Activated CD4-positive, alpha-beta T cell treated with anti-CD3 and anti-CD28 coated beads for 36 hours (primary cell): Measurements from ENCODE around the gene GDF15. TPM values are rescaled to one million over a fixed set of nuclear protein-coding genes. Genes with fewer than 3 reads are reported as not detected.
"Not testable (repeated sequence)": the region's sequence is repeated elsewhere in the genome, so short reads cannot be mapped to it uniquely, and the experiment has no call there.

Source experiments
- ATAC-seq: fragments of 200-7000 bp; cut with Tn5 transposase; one replicate; pipeline ENCODE4 v1.10.0; 2021; ENCODE audit warnings: mild to moderate bottlenecking, moderate library complexity
- CTCF ChIA-PET: fragments of 350-600 bp; sonication (Branson Sonifier 250); formaldehyde crosslinking; loops from one replicate; lab custom pipeline; 2021; ENCODE audit warnings: antibody characterized with exemption; lab: Charles Lee
- POLR2A ChIA-PET: fragments of 350-600 bp; sonication (Branson Sonifier 250); formaldehyde crosslinking; loops from one replicate; lab custom pipeline; 2021; ENCODE audit warnings: antibody characterized with exemption, inconsistent platforms; lab: Charles Lee
- DNase-seq: peaks from one replicate; pipeline ENCODE4 v3.0.0-alpha.2; 2020
- H3K27ac Mint-ChIP-seq: one replicate; pipeline ENCODE4 v1.8.0; 2021; ENCODE audit warnings: mixed read lengths
- H3K27me3 Mint-ChIP-seq: one replicate; pipeline ENCODE4 v1.8.0; 2021; ENCODE audit warnings: mixed read lengths
- H3K36me3 Mint-ChIP-seq: one replicate; pipeline ENCODE4 v1.8.0; 2021; ENCODE audit warnings: low read depth, mixed read lengths
- H3K4me1 Mint-ChIP-seq: one replicate; pipeline ENCODE4 v1.8.0; 2021; ENCODE audit warnings: mixed read lengths
- H3K4me3 Mint-ChIP-seq: one replicate; pipeline ENCODE4 v1.8.0; 2021; ENCODE audit warnings: mild to moderate bottlenecking, moderate library complexity, mixed read lengths
- H3K9me3 Mint-ChIP-seq: one replicate; pipeline ENCODE4 v1.8.0; 2021; ENCODE audit warnings: low read depth, mixed read lengths
- intact Hi-C, 2 experiments: fragments of 100-400 bp; cut with DNase I in 1 of 2; cut with micrococcal nuclease in 1 of 2; formaldehyde crosslinking; loops; one replicate each; pipeline versions ENCODE4 v1.14.2 to v1.15.1; 2022 to 2024; cut with DNase I, micrococcal nuclease
- total RNA-seq, 2 experiments: library from RNA; stranded (reverse); gene quantifications; one replicate each; pipeline ENCODE4 v1.2.3, GENCODE V29; 2021

GDF15 gene
- total RNA-seq, 2 experiments from 2014 or later, result not detected

- CTCF ChIA-PET, result interaction anchor here (0.6 to 4.7 kb wide), 4 partner anchors 23 to 86 kb away, joined by 3 to 21 read pairs (median 4); no protein-coding TSS in a partner anchor
- H3K4me1 Mint-ChIP-seq, H3K27ac Mint-ChIP-seq, ATAC-seq, POLR2A ChIA-PET, H3K27me3 Mint-ChIP-seq, H3K9me3 Mint-ChIP-seq, H3K4me3 Mint-ChIP-seq, intact Hi-C loops, DNase-seq: not testable (repeated sequence)
- H3K36me3 Mint-ChIP-seq, result peaks cover 30% of the 10 kb centered on the region
These were observed 21.6 kb upstream of the GDF15 start for GRCh38 chr19:18364277-18364825.

GRCh38 chr19:18364826-18365528 lies 21.0 kb upstream of the GDF15 start:
- H3K36me3 Mint-ChIP-seq, result peaks cover 27% of the 10 kb centered on the region
- no peaks in the 10 kb centered on the region for H3K9me3 Mint-ChIP-seq
- POLR2A ChIA-PET, result no interaction called here
- ATAC-seq (no peak), DNase-seq (no peak)
- H3K4me1 Mint-ChIP-seq, result peaks cover 8% of the 10 kb centered on the region
- no peaks in the 10 kb centered on the region for H3K27me3 Mint-ChIP-seq
- peak overlapping the region; percentile 67 for H3K27ac Mint-ChIP-seq
- intact Hi-C loops, result no loop called here
- no peak overlapping the region for H3K4me3 Mint-ChIP-seq
- CTCF ChIA-PET, result interaction anchor here (0.6 to 4.7 kb wide), 5 partner anchors 23 to 415 kb away, joined by 3 to 21 read pairs (median 3); no protein-coding TSS in a partner anchor

GRCh38 chr19:18366021-18366435 lies 19.9 kb upstream of the GDF15 start:
- no peak overlapping the region for H3K4me3 Mint-ChIP-seq
- ChIA-PET CTCF (interaction anchor here (0.6 to 4.7 kb wide), 2 partner anchors 22 to 286 kb away, joined by 3 to 21 read pairs; no protein-coding TSS in a partner anchor), POLR2A (no interaction called here)
- H3K4me1 Mint-ChIP-seq, result peaks cover 8% of the 10 kb centered on the region
- intact Hi-C loops, result no loop called here
- H3K27me3 Mint-ChIP-seq, result no peaks in the 10 kb centered on the region
- DNase-seq (no peak), ATAC-seq (no peak)
- H3K27ac Mint-ChIP-seq, result no peak overlapping the region
- peaks cover 26% of the 10 kb centered on the region for H3K36me3 Mint-ChIP-seq
- H3K9me3 Mint-ChIP-seq, result no peaks in the 10 kb centered on the region

- ATAC-seq, result no peak
- peaks cover 3% of the 10 kb centered on the region for H3K27me3 Mint-ChIP-seq
- no peak for DNase-seq
- ChIA-PET CTCF (interaction anchor here (0.8 kb wide), 1 partner anchor 19 kb away, joined by 4 read pairs; no protein-coding TSS in a partner anchor), POLR2A (no interaction called here)
- intact Hi-C loops, result no loop called here
- H3K36me3 Mint-ChIP-seq, result peaks cover 15% of the 10 kb centered on the region
- H3K4me3 Mint-ChIP-seq, result no peak overlapping the region
- no peak overlapping the region for H3K27ac Mint-ChIP-seq
- no peaks in the 10 kb centered on the region for H3K9me3 Mint-ChIP-seq
- H3K4me1 Mint-ChIP-seq, result peaks cover 9% of the 10 kb centered on the region
These were observed 17.3 kb upstream of the GDF15 start for GRCh38 chr19:18368504-18369222.

- POLR2A ChIA-PET, result no interaction called here
- Mint-ChIP-seq H3K27ac (peak overlapping the region; percentile 48), H3K4me3 (no peak overlapping the region), H3K27me3 (peaks cover 6% of the 10 kb centered on the region), H3K4me1 (peaks cover 8% of the 10 kb centered on the region), H3K36me3 (no peaks in the 10 kb centered on the region), H3K9me3 (no peaks in the 10 kb centered on the region)
- CTCF ChIA-PET, result no interaction called here
- DNase-seq, result no peak
- no peak for ATAC-seq
- intact Hi-C loops, result no loop called here
These were observed 12.5 kb upstream of the GDF15 start for GRCh38 chr19:18373407-18373891.

- no peaks in the 10 kb centered on the region for H3K9me3 Mint-ChIP-seq
- ATAC-seq (peak; percentile 84), DNase-seq (peak; percentile 73)
- H3K27me3 Mint-ChIP-seq, result peaks cover 6% of the 10 kb centered on the region
- intact Hi-C loops, result no loop called here
- CTCF ChIA-PET, result no interaction called here
- no peak overlapping the region for H3K4me3 Mint-ChIP-seq
- H3K36me3 Mint-ChIP-seq, result no peaks in the 10 kb centered on the region
- POLR2A ChIA-PET, result interaction anchor here (0.6 kb wide), 1 partner anchor 198 kb away, joined by 3 read pairs; the partner anchor contains the start of gene UBA52
- H3K27ac Mint-ChIP-seq, result peak overlapping the region; percentile 48
- H3K4me1 Mint-ChIP-seq, result peaks cover 8% of the 10 kb centered on the region
These were observed 11.9 kb upstream of the GDF15 start for GRCh38 chr19:18373892-18374629.

GRCh38 chr19:18377026-18377425 lies 8.9 kb upstream of the GDF15 start:
- no peaks in the 10 kb centered on the region for H3K9me3 Mint-ChIP-seq
- no peak overlapping the region for H3K4me3 Mint-ChIP-seq
- DNase-seq (no peak), ATAC-seq (no peak)
- peaks cover 6% of the 10 kb centered on the region for H3K27me3 Mint-ChIP-seq
- H3K27ac Mint-ChIP-seq, result no peak overlapping the region
- intact Hi-C loops, result no loop called here
- no peaks in the 10 kb centered on the region for H3K36me3 Mint-ChIP-seq
- POLR2A ChIA-PET, result no interaction called here
- peaks cover 8% of the 10 kb centered on the region for H3K4me1 Mint-ChIP-seq
- CTCF ChIA-PET, result no interaction called here

- no peak overlapping the region for H3K27ac Mint-ChIP-seq
- H3K36me3 Mint-ChIP-seq, result no peaks in the 10 kb centered on the region
- no peaks in the 10 kb centered on the region for H3K9me3 Mint-ChIP-seq
- no peak for DNase-seq
- intact Hi-C loops, result no loop called here
- no peaks in the 10 kb centered on the region for H3K4me1 Mint-ChIP-seq
- ChIA-PET POLR2A (no interaction called here), CTCF (interaction anchor here (0.6 to 1.4 kb wide), 6 partner anchors 8 to 48 kb away, joined by 3 to 6 read pairs (median 3); no protein-coding TSS in a partner anchor)
- H3K4me3 Mint-ChIP-seq, result no peak overlapping the region
- no peak for ATAC-seq
- peaks cover 7% of the 10 kb centered on the region for H3K27me3 Mint-ChIP-seq
These were observed 5.9 kb upstream of the GDF15 start for GRCh38 chr19:18379803-18380747.

- H3K36me3 Mint-ChIP-seq, result no peaks in the 10 kb centered on the region
- peaks cover 14% of the 10 kb centered on the region for H3K27me3 Mint-ChIP-seq
- CTCF ChIA-PET, result interaction anchor here (0.7 to 1.4 kb wide), 3 partner anchors 12 to 44 kb away, joined by 3 to 6 read pairs (median 3); no protein-coding TSS in a partner anchor
- DNase-seq (no peak), ATAC-seq (no peak)
- intact Hi-C loops, result no loop called here
- POLR2A ChIA-PET, result no interaction called here
- no peaks in the 10 kb centered on the region for H3K9me3 Mint-ChIP-seq
- H3K27ac Mint-ChIP-seq, result no peak overlapping the region
- H3K4me1 Mint-ChIP-seq, result no peaks in the 10 kb centered on the region
- H3K4me3 Mint-ChIP-seq, result no peak overlapping the region
These were observed 5.1 kb upstream of the GDF15 start for GRCh38 chr19:18380843-18381242.

GRCh38 chr19:18383622-18384021 lies 2.3 kb upstream of the GDF15 start:
- H3K36me3 Mint-ChIP-seq, H3K27ac Mint-ChIP-seq, H3K9me3 Mint-ChIP-seq, H3K4me1 Mint-ChIP-seq, intact Hi-C loops, POLR2A ChIA-PET, DNase-seq, ATAC-seq, H3K4me3 Mint-ChIP-seq: not testable (repeated sequence)
- peaks cover 34% of the 10 kb centered on the region for H3K27me3 Mint-ChIP-seq
- CTCF ChIA-PET, result interaction anchor here (0.7 kb wide), 2 partner anchors 24 to 705 kb away, joined by 3 read pairs; no protein-coding TSS in a partner anchor
